OCI-LY7 (cell line): Measurements from ENCODE around the gene NCAM1.

Experiments used
- EZH2phosphoT487 ChIP-seq: fragments of 200-600 bp; sonication (generic); IDR thresholded peaks from 2 replicates; pipeline ENCODE4 v1.6.1; 2018; ENCODE audit warnings: low read depth, borderline replicate concordance, mild to moderate bottlenecking, mixed run types, antibody characterized with exemption, low read length, moderate library complexity, mixed read lengths
- TF ChIP-seq, protein P1 (sequence below): fragments of 200-600 bp; sonication (generic); conservative IDR thresholded peaks from 2 replicates; pipeline ENCODE4 v1.5.1; 2014; ENCODE audit warnings: mild to moderate bottlenecking, antibody characterized with exemption, low read length, moderate library complexity, mixed read lengths

- TF ChIP-seq, protein P1, sequence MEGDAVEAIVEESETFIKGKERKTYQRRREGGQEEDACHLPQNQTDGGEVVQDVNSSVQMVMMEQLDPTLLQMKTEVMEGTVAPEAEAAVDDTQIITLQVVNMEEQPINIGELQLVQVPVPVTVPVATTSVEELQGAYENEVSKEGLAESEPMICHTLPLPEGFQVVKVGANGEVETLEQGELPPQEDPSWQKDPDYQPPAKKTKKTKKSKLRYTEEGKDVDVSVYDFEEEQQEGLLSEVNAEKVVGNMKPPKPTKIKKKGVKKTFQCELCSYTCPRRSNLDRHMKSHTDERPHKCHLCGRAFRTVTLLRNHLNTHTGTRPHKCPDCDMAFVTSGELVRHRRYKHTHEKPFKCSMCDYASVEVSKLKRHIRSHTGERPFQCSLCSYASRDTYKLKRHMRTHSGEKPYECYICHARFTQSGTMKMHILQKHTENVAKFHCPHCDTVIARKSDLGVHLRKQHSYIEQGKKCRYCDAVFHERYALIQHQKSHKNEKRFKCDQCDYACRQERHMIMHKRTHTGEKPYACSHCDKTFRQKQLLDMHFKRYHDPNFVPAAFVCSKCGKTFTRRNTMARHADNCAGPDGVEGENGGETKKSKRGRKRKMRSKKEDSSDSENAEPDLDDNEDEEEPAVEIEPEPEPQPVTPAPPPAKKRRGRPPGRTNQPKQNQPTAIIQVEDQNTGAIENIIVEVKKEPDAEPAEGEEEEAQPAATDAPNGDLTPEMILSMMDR, result no peak
- TF ChIP-seq EZH2phosphoT487, result no peak
These were observed 114.4 kb downstream of the NCAM1 start for GRCh38 chr11:113075586-113076095.
